DND-41 (cell line): ENCODE data around the gene TMEM258.

Experiments
- CTCF ChIP-seq: IDR thresholded peaks from 2 replicates; pipeline ENCODE4 v1.5.1; 2012; ENCODE audit warnings: borderline replicate concordance, low read length, moderate library complexity, mild to moderate bottlenecking; ENCODE audit not compliant: poor library complexity, severe bottlenecking; ENCODE audit errors: extremely low read depth
- EZH2 ChIP-seq: IDR thresholded peaks from 3 replicates; pipeline ENCODE4 v1.6.1; 2012; ENCODE audit warnings: borderline replicate concordance, low read depth, mild to moderate bottlenecking, moderate library complexity, low read length, inconsistent platforms; ENCODE audit not compliant: severe bottlenecking

DNA sequence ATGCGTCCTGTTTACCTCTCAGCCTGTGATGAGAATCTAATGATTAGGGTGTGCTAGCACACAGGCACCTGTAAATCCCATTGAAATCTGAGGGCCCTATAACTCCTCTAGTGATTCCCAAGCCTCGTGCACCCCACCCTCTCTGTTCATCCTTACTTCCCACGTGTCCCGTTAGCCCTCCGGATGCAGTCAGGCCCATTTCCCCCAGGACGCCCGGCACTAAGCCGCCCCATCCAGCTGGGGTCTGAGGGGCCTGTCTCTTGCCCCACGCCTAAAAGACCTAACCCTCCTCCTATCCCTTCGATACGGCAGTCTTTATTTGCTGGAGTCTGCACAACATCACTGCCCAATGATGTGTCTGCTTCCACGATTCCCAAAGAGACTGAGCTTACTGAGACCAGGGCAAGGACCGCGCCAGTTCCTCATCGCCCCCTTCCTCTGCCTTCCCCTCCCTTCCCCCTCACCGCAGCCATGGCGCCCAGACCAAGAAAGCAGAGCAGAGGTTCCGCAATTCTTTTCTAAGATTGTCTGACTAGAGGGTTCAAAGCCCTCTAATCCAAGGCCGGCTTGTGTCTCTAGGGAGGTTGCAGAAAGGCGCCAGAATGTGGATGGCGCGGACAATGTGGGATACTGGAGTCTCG, 34.7 kb upstream of the TMEM258 start:
- TF ChIP-seq CTCF (no peak), EZH2 (no peak)
